Measurements from ENCODE around the gene CEP295NL.

CEP295NL gene

DNA sequence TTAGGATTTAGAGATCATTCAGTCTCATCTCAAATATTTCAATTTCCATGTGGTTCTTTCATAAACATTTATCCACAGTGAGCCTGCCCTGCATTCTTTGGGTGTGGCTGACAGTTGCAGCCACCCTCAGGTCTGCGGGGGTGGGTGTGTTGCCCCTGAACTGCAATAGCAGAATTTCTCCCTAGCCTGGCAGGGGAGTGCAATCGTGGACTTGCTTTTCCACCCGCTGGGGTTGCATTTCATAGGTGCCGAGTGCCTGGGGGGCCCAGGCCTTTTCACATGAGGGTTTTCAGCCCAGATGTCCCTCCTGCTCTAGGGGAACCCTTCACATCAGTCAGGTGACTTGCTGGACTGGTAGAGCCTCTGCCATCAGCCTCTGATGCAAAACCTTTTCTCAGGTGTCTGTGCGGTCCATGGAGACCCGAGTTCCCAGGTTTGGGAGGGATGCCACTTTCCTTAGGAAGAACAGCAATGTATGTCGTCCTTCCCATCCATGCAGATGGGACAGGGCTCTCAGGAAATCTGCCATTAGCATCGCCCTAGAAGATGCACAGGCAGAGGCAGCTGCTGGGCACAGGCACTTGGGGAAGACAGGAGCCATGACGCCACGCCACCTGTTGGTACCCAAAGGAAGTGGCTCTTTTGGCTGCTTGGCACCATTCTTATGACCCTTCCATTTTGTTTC is 60.0 kb downstream of the CEP295NL start:
- DNase-seq (ENCODE audit: insufficient read length, low spot score) (peak; percentile 44), FAIRE-seq (peak; percentile 72)
- no peak for TF ChIP-seq SPI1 (IDR thresholded peaks at IDR 0.05; ENCODE audit: low read depth, low read length)
- TF ChIP-seq PAX5 (IDR thresholded peaks at IDR 0.05; ENCODE audit: insufficient read depth, low read length, severe bottlenecking), result no peak
- no peak for TF ChIP-seq POLR2AphosphoS5 (IDR thresholded peaks at IDR 0.05; ENCODE audit: low read depth, low read length)
- TF ChIP-seq POU2F2 (IDR thresholded peaks at IDR 0.05; ENCODE audit: low read depth, low read length), result no peak
- no peak for TF ChIP-seq POLR2A (IDR thresholded peaks at IDR 0.05; ENCODE audit: low read depth, low read length)

DNA sequence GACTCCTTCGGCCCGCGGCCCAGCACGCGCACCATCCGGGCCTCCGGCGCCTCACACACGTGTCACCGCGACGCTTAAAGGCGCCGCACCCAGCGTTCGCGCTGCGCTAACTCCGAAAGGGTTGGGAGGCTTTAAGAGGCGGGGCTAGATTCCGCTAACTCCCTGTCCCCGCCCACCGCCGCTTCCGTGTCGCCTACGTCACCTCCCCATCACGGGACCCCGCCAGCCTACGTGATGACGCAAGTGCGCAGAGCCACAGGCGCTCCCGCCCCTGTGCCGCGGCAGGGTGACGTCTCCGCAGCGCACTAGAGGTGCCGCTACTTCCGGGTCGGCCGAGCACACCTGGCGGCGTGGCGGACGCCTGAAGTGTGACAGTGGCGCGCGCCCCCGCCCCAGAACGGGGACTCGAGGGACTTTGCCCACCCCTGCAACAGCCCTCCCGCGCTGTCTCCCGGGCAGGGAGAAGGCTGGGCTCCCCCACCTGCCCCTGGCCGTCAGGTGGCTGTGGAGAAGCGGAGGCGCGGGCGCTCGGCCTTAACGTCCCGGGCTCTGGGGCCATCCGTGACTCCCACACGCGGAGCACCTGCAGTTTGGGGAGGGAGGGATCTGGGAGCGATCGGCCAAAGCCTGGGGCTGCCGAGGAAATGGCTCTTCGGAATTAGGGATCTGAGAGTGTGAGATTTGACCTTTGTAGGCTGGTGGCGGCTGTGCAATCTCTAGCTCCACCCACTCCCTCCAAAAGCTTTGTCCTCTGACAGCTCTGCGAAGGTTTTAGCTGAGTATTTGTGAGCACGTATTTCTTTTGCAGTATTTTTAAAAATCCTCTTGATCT is 62.0 kb downstream of the CEP295NL start, which contains the start of gene USP36:
Gene USP36 (minus strand): TSS at position 35 of the 832 bp plus-strand sequence. CDS start 4,451 bp downstream, outside the sequence.
- peak; percentile 100 for FAIRE-seq
- TF ChIP-seq SPI1 (IDR thresholded peaks at IDR 0.05; ENCODE audit: low read depth, low read length) (peak; percentile 69), POU2F2 (IDR thresholded peaks at IDR 0.05; ENCODE audit: low read depth, low read length) (no peak), POLR2A (IDR thresholded peaks at IDR 0.05; ENCODE audit: low read depth, low read length) (peak; percentile 83), PAX5 (IDR thresholded peaks at IDR 0.05; ENCODE audit: insufficient read depth, low read length, severe bottlenecking) (no peak), POLR2AphosphoS5 (IDR thresholded peaks at IDR 0.05; ENCODE audit: low read depth, low read length) (peak; percentile 81), TAF1 (IDR thresholded peaks at IDR 0.05; ENCODE audit: low read depth, low read length) (peak; percentile 88)
- peak; percentile 97 for DNase-seq (ENCODE audit: insufficient read length, low spot score)
